ENCODE data around the gene GREM2.

Gene GREM2

DNA sequence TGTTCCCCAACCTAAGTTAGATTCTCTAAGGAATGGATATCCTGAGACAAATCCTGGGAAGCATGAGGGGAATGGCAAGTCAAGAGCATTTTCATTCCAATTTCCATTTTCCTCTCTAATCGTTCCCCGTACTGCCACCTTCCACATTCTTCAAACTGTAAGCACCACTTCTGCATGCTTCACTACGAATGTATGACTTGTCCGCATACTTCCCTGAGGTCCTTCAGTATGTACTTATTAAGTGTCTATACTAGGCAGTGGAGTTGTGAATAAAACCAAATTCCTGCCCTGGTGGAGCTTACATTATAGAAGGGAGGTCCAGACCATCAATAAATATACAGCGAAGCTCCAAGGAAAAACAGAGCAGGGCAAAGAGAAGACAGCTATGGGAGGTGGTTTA lies 154.8 kb downstream of the GREM2 start:
- DNase-seq: no peak

- DNase-seq: no peak
Measured at GRCh38 chr1:240455228-240455821, 156.6 kb downstream of the GREM2 start.

- no peak for DNase-seq
Measured at GRCh38 chr1:240445369-240445768, 166.6 kb downstream of the GREM2 start.

GRCh38 chr1:240441669-240442068 lies 170.3 kb downstream of the GREM2 start:
- no peak for DNase-seq

All from nucleus accumbens (tissue), 56 donors.